Panc1 (cell line): ENCODE data around the gene MKLN1.

Experiments used
- CTCF ChIP-seq: fragments of 450-650 bp; IDR thresholded peaks from 2 replicates; pipeline ENCODE4 v1.5.1; 2017; ENCODE audit warnings: mild to moderate bottlenecking
- REST ChIP-seq, 2 experiments: IDR thresholded peaks; 2 replicates each; pipeline ENCODE4 v1.6.1; 2011 to 2012; ENCODE audit warnings: low read depth in 2 of 2, control low read depth in 1 of 2, low read length in 1 of 2, mild to moderate bottlenecking in 1 of 2, moderate library complexity in 1 of 2; ENCODE audit not compliant: insufficient read depth in 1 of 2
- TCF7L2 ChIP-seq: IDR thresholded peaks from 2 replicates; pipeline ENCODE4 v1.6.1; 2011; ENCODE audit warnings: mild to moderate bottlenecking, low read depth, low read length, inconsistent platforms

- TF ChIP-seq REST (IDR thresholded peaks at IDR 0.05; ENCODE audit: insufficient read depth in 1 of 2, low read depth in 2 of 2, low read length in 1 of 2) (no peak), CTCF (no peak), TCF7L2 (no peak)
These were observed 63.5 kb downstream of the MKLN1 start for GRCh38 chr7:131391145-131391544.
